Superior temporal gyrus (tissue), 1 donor: ENCODE data around the gene NOVA2.

Source experiments
- DNase-seq: peaks from one replicate; pipeline ENCODE4 v3.0.0-alpha.2; 2016; ENCODE audit errors: extremely low spot score

NOVA2 gene

GRCh38 chr19:45962021-45962420 lies 11.6 kb downstream of the NOVA2 start:
- DNase-seq = no peak

GRCh38 chr19:45960595-45961235 lies 12.9 kb downstream of the NOVA2 start:
- no peak for DNase-seq

DNA sequence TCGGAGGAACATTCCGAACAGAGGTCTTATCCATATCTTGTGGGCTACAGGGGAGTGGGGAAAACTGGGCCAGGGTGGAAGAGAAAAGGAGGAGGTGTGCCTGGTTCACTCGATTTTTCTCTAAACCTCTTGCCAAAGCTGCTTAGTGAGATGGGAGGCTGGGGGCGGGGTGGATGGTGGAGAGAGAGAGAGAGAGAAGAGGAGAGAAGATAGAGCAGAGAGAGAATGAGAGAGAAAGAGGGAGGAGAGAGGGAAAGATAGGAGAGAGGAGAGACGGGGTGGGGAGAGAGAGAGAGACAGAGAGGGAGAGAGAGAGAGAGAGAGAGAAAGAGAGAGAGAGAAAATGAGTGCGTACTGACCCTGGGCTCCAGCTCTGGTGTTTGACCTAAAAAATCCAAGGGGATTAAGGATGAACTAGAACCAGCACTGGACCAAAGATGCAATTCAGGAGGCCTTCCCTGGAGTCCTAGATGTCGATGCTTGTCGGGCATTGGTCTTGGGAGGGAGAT lies 14.1 kb downstream of the NOVA2 start:
- DNase-seq = no peak

DNA sequence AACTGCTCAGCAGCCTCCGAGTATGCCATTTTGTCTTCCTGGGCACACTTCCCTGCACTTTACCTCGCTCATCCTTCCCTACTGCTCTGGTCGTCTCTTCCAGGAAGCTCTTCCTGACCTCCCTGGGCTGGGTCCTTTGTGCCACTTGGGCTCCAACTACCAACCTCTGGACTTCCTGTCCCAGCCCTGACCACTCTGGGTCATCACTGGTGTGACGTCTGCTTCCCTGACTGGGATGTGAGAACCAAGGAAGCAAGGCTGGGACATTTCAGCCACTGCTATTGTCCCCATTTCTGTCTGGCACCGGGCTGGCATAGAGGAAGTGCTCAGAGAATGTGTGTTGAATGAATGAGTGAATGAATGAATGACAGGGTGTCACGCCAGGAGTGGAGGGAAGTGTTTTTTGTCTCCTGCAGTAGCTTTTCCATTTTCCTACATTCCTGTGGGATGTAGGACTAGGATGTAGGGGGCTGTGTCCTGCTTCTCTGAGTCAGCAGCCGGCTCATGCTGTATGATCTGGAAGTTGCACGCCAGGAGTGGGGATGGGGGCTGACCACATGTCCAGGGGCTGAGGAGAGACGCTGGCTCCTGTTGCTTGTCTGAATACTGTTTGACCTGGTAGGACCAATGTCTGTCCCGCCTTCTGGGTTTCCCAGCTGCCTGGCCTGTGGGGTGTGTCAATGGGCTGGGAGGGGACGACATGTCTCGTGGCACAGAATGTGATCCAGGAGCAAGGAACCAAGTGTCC lies 14.7 kb downstream of the NOVA2 start:
- DNase-seq = no peak

GRCh38 chr19:45958320-45958719 lies 15.3 kb downstream of the NOVA2 start:
- no peak for DNase-seq

DNA sequence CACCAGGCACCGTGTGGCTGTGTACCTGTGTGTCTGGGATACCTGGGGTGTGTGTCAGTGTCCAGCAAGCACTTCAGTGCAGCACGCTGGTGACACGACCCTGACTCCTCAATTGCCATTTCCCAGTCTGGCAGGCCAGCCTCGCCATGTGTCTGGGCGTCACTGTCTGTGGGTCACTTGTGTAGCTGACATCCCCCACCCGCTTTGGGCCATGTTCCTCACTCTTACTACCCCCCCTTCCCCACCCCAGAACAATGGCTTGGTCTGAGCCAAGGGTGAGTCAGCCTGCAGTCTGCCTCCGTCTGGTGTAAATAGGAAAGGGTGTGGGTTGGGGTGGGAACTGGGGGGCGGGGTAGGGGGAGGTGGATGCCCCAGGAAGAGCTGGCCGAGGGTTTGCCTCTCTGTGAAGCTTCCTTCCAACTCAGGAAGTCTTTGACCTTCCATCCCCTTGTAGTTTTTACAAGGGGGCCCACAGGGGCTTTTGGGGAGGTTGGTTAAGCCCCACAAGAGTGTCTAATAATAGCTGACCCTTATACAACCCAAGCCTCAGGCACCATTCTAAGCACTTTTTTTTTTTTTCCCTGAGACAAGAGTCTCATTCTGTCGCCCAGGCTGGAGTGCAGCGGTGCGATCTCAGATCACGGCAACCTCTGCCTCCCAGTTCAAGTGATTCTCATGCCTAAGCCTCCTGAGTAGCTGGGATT lies 17.6 kb downstream of the NOVA2 start:
- peak; percentile 76 for DNase-seq

GRCh38 chr19:45954156-45954555 lies 19.5 kb downstream of the NOVA2 start:
- no peak for DNase-seq

DNA sequence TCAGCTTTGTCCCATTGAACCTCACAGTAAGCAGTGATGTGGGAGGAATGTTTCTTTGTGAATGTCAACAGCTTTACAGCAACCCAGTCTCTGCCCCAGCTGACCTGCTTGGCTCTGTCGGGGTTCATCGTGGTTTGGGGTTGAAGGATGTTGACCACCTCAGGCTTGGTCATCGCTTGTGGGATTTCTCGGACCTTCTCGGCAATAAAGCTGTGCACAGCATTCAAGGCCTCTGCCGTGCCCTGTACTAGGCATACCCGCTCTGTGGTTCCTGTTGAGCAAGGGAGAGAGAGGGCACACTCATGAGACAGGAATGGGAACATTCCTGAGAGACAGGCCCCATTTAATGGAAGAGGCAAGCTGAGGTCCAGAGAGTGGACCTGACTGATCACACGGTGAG lies 20.0 kb downstream of the NOVA2 start:
- no peak for DNase-seq

- no peak for DNase-seq
Observed at GRCh38 chr19:45952686-45953505, 20.8 kb downstream of the NOVA2 start.

- no peak for DNase-seq
Observed at GRCh38 chr19:45952341-45952685, 21.4 kb downstream of the NOVA2 start.

DNA sequence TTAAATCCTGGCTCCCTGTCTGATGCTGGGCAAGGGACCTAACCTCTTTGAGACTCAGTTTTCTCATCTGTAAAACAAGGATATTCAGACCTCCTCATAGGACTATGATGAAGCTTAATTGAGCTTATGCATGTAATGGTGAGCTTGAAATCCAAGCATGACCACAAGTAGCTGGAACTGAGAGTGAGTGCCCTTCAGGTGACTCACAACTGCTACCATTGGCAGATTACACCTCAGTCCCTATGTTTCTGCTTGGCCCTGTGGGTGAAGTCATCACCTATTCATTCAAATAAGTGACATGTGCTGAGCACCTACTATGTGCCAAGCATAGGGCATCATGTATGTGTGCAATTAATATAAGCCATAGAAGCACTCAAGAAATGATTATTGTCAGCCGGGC lies 25.7 kb downstream of the NOVA2 start:
- no peak for DNase-seq

- no peak for DNase-seq
Observed at GRCh38 chr19:45940515-45940805, 33.2 kb downstream of the NOVA2 start.

GRCh38 chr19:45939792-45940514 lies 33.7 kb downstream of the NOVA2 start:
- no peak for DNase-seq

DNA sequence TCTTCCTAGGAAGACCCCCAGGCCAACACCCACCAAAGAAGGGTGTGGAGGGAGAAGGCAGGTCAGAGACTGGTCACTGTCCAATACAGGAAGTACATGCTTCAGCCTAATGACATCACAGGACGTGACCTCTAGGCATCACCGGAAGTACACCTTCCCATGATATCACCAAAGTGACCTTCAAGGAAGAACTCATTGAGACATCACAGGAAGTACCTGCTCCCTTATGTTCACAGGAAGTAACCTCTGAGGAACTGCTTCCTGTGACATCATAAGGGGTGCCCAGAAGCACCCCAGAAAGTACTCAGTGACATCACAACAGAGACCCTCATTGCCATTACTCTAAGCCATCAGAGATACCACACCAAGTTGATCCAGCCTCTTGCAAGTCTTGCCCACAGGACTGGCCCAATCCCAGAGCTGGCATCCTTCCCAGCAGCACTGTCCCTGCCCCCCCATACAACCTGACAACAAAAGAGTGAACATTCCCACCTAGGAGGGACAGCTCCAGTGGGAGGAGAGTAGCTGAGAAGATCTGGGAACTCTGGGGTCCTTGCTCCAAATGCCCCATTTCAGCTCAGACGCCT lies 34.8 kb downstream of the NOVA2 start:
- no peak for DNase-seq

- DNase-seq = no peak
Observed at GRCh38 chr19:45935267-45935666, 38.4 kb downstream of the NOVA2 start.

DNA sequence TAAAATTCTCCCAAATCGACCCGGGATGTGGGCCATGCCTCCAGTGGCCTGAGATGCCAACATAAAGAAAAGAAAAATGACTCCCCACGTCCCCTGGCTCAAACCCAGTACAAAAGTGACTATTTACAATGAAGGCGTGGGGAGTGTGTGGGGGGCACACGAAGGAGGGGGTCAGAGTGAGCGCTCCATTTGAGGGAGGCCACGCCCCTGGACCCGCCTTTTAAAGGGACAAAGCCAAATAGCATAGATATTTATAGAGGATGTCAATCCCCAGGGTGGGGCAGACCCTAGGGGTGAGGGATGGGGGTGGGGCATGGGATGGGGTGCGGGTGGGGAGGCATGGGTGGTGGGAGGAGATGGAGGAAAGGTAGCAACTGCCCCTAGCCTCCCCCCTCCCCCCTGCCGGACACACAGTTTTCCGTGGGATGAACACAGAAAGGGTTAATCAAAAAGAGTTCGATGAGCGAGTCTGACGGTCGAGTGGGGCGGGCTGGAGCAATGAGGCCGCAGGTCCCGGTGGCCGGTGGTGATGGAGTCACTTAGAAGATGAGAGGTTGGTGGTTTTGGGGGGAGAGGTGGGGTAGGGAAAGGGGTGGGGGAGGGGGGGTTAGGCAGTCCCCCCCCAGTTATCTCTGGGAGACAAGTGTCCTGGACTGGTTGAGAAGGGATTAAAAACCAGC lies 39.0 kb downstream of the NOVA2 start:
- DNase-seq = no peak

GRCh38 chr19:45933759-45934158 lies 39.9 kb downstream of the NOVA2 start:
- no peak for DNase-seq

DNA sequence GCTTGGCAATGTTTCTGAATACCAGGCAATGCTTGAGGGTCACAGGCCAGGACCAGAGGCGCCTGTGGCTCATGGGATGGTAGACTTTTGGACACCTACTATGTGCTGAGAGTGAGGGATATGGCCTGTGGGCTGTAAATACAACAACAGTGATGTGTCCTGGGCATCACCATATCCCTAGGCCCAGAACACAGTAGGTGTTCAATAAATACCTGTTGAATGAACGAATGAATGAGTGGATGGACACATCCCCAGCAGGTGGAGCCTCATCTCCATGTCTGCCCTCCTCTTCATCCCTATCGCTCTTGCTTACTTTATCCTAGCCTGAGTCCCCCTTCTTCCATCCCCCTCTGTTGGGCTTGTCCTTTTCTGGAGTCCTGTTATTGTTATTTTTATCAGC lies 42.6 kb downstream of the NOVA2 start:
- DNase-seq = no peak

DNA sequence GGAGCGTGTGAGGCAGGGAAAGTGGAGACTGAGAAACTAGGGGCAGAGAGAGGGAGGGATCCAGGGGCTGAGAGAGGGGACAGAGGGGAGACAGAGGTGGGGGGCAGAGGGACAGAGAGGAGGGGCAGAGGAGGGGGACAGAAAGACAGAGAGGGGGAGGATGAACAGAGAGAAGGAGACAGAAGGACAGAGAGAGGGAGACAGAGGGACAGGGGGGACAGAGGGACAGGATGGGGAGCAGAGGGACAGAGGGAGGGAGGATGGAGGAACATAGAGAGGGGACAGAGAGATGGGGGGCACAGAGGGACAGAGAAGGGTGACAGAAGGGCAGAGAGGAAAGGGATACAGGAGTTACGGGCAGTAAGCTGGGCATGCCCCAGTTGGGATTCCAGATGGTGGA lies 44.4 kb downstream of the NOVA2 start:
- no peak for DNase-seq

DNA sequence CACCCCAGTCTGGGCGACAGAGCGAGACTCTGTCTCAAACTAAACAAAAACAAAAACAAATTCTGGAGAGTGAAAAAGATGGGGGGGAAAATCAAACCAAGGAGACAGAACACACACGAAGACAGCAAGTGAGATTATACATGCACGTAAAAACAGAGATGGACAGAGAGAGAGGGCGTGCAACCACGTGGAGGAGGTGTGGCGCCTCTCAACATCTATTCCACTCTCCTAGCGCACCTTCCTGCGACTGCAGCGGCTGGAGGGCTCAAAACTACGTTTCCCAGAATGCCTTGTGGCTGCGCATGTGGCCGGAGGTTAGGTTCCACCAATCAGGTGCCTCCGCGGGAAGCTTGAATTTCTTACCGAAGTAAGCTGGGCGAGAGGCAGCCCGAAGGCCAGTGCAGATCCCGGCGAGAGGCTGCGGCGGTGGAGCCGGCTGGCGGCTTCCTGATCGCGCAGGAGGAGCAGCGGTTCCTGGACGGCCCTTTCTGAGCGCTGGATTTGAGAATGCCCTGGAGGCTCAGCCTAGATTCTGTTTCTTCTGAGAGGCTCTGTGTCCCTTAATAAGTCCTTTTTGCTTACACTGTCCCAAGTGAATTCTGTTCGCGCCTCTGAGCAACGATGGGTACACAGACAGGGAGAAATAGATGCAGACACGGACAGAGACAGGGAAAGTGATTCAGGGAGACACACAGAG lies 46.0 kb downstream of the NOVA2 start:
- peak; percentile 96 for DNase-seq
